ENCODE measurements around the gene SHCBP1L. TPM values are rescaled to one million over a fixed set of nuclear protein-coding genes. Genes with fewer than 3 reads are reported as not detected.

The SHCBP1L gene
- total RNA-seq, 1 experiment from 2014 or later, result not detected

GRCh38 chr1:182993746-182994145 is 40.8 kb upstream of the SHCBP1L start:
- Mint-ChIP-seq H3K4me1 (0 out of 2 replicates have a peak, but pooled peaks cover 6% of the 10 kb centered on the region), H3K9me3 (peaks cover 8% of the 10 kb centered on the region), H3K27me3 (ENCODE audit: low read depth) (no peaks in the 10 kb centered on the region)

GRCh38 chr1:182990413-182991144 is 37.6 kb upstream of the SHCBP1L start:
- Mint-ChIP-seq H3K4me3 (no peak overlapping the region), H3K36me3 (no peaks in the 10 kb centered on the region), H3K27me3 (ENCODE audit: low read depth) (no peaks in the 10 kb centered on the region), H3K9me3 (no peaks in the 10 kb centered on the region), H3K27ac (no peak overlapping the region), H3K4me1 (peaks cover 6% of the 10 kb centered on the region; the same call in 1 of the 2 replicates)
- TF ChIP-seq MLX (CRISPR knock-in tag; IDR thresholded peaks at IDR 0.05) (no peak), NR3C1 (CRISPR knock-in tag; conservative IDR thresholded peaks at IDR 0.05; ENCODE audit: low read depth) (no peak), TEAD4 (CRISPR knock-in tag; IDR thresholded peaks at IDR 0.05) (no peak), ZNF121 (CRISPR knock-in tag; IDR thresholded peaks at IDR 0.05) (no peak), ZNF423 (CRISPR knock-in tag; IDR thresholded peaks at IDR 0.05) (no peak), MXD4 (CRISPR knock-in tag; IDR thresholded peaks at IDR 0.05; ENCODE audit: borderline replicate concordance) (no peak)
- DNase-seq (ENCODE audit: low spot score) (no peak), ATAC-seq (no peak)
- CTCF ChIA-PET, result interaction anchor here (1.0 to 1.7 kb wide), 2 partner anchors 28 to 237 kb away, joined by 3 to 4 read pairs; no protein-coding TSS in a partner anchor
- POLR2A ChIA-PET, result no interaction called here

More at GRCh38 chr1:182993746-182994145, 40.8 kb upstream of the SHCBP1L start:
- CTCF ChIA-PET, result no interaction called here
- POLR2A ChIA-PET, result no interaction called here
- no peaks in the 10 kb centered on the region for H3K36me3 Mint-ChIP-seq
- no peak overlapping the region for H3K4me3 Mint-ChIP-seq
- DNase-seq (ENCODE audit: low spot score) (no peak), ATAC-seq (no peak)
- TF ChIP-seq ZNF396 (CRISPR knock-in tag; IDR thresholded peaks at IDR 0.05; ENCODE audit: borderline replicate concordance) (no peak), TEAD4 (CRISPR knock-in tag; IDR thresholded peaks at IDR 0.05) (no peak), JAZF1 (CRISPR knock-in tag; IDR thresholded peaks at IDR 0.05) (no peak), E2F1 (CRISPR knock-in tag; IDR thresholded peaks at IDR 0.05) (no peak)
- no peak overlapping the region for H3K27ac Mint-ChIP-seq

DNA sequence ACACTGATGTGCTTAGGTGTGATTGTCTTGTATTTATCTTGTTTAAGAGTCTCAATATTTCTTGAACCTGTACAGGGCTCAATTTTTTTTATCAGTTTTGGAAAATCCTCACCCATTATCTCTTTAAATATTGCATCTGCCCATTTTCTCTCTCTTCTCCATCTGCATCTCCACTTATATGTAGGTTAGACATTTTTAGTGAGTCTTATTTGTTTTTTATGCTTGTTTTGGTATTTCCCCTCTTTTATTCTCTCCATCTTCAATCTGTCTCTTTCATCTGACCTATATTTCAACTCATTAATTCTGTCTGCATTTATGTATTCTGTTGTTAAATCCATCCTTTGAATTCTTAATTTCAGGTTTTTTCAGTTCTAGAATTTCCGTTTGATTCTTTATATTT is 32.9 kb upstream of the SHCBP1L start:
- DNase-seq (ENCODE audit: low spot score) (no peak), ATAC-seq (no peak)
- Mint-ChIP-seq H3K4me3 (no peak overlapping the region), H3K9me3 (peaks cover 7% of the 10 kb centered on the region), H3K4me1 (peaks cover 6% of the 10 kb centered on the region; the same call in 1 of the 2 replicates), H3K36me3 (peaks cover 6% of the 10 kb centered on the region; the same call in 1 of the 2 replicates), H3K27me3 (ENCODE audit: low read depth) (no peaks in the 10 kb centered on the region), H3K27ac (no peak overlapping the region)
- ChIA-PET POLR2A (no interaction called here), CTCF (no interaction called here)
- TF ChIP-seq E2F5 (CRISPR knock-in tag; IDR thresholded peaks at IDR 0.05) (no peak), NFATC4 (CRISPR knock-in tag; IDR thresholded peaks at IDR 0.05) (no peak), CREM (CRISPR knock-in tag; IDR thresholded peaks at IDR 0.05) (no peak), TEAD1 (CRISPR knock-in tag; IDR thresholded peaks at IDR 0.05) (no peak), NR1H2 (CRISPR knock-in tag; IDR thresholded peaks at IDR 0.05) (no peak), USF1 (CRISPR knock-in tag; IDR thresholded peaks at IDR 0.05) (no peak), JUN (CRISPR knock-in tag; IDR thresholded peaks at IDR 0.05) (no peak), ZNF121 (CRISPR knock-in tag; IDR thresholded peaks at IDR 0.05) (no peak), TEAD4 (CRISPR knock-in tag; IDR thresholded peaks at IDR 0.05) (no peak), NFE2L1 (CRISPR knock-in tag; IDR thresholded peaks at IDR 0.05) (no peak), STAT6 (CRISPR knock-in tag; conservative IDR thresholded peaks at IDR 0.05; ENCODE audit: low read depth) (no peak)
- TF ChIP-seq, protein P1, sequence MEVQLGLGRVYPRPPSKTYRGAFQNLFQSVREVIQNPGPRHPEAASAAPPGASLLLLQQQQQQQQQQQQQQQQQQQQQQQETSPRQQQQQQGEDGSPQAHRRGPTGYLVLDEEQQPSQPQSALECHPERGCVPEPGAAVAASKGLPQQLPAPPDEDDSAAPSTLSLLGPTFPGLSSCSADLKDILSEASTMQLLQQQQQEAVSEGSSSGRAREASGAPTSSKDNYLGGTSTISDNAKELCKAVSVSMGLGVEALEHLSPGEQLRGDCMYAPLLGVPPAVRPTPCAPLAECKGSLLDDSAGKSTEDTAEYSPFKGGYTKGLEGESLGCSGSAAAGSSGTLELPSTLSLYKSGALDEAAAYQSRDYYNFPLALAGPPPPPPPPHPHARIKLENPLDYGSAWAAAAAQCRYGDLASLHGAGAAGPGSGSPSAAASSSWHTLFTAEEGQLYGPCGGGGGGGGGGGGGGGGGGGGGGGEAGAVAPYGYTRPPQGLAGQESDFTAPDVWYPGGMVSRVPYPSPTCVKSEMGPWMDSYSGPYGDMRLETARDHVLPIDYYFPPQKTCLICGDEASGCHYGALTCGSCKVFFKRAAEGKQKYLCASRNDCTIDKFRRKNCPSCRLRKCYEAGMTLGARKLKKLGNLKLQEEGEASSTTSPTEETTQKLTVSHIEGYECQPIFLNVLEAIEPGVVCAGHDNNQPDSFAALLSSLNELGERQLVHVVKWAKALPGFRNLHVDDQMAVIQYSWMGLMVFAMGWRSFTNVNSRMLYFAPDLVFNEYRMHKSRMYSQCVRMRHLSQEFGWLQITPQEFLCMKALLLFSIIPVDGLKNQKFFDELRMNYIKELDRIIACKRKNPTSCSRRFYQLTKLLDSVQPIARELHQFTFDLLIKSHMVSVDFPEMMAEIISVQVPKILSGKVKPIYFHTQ (CRISPR knock-in tag; IDR thresholded peaks at IDR 0.05), result no peak
- TF ChIP-seq, protein P2, sequence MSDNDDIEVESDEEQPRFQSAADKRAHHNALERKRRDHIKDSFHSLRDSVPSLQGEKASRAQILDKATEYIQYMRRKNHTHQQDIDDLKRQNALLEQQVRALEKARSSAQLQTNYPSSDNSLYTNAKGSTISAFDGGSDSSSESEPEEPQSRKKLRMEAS (CRISPR knock-in tag; IDR thresholded peaks at IDR 0.05), result no peak
